Nephron (organoid): Measurements from ENCODE around the gene PPP1R12C.
A peak's percentile ranks its signal among the peaks of the same experiment; 100 is the strongest.
"Not testable (repeated sequence)": the region's sequence is repeated elsewhere in the genome, so short reads cannot be mapped to it uniquely, and the experiment has no call there.

Source experiments
- H3K27ac Mint-ChIP-seq, 3 experiments: 2 replicates each; pipeline ENCODE4 v1.8.0; 2020; ENCODE audit warnings: mixed read lengths in 3 of 3, mild to moderate bottlenecking in 2 of 3, moderate library complexity in 1 of 3
- H3K27me3 Mint-ChIP-seq: 2 replicates; pipeline ENCODE4 v1.8.0; 2021; ENCODE audit warnings: low read depth, mild to moderate bottlenecking, moderate library complexity, mixed read lengths
- H3K36me3 Mint-ChIP-seq: 2 replicates; pipeline ENCODE4 v1.8.0; 2020; ENCODE audit warnings: low read depth, mixed read lengths
- H3K4me1 Mint-ChIP-seq: 2 replicates; pipeline ENCODE4 v1.8.0; 2020; ENCODE audit warnings: mixed read lengths
- H3K4me3 Mint-ChIP-seq, 3 experiments: 2 replicates each; pipeline ENCODE4 v1.8.0; 2020; ENCODE audit warnings: mild to moderate bottlenecking in 3 of 3, mixed read lengths in 3 of 3, moderate library complexity in 2 of 3
- H3K9me3 Mint-ChIP-seq: 2 replicates; pipeline ENCODE4 v1.8.0; 2020; ENCODE audit warnings: mixed read lengths
- TF ChIP-seq, protein P1 (sequence below), 3 experiments: fragments of 200-600 bp; sonication (generic); IDR thresholded peaks; one replicate each; pipeline ENCODE4 v1.5.0; 2021; ENCODE audit warnings: antibody characterized with exemption in 3 of 3; ENCODE audit not compliant: unreplicated experiment in 3 of 3

Gene PPP1R12C

GRCh38 chr19:55156202-55157063 lies 39.0 kb upstream of the PPP1R12C start:
- Mint-ChIP-seq H3K4me3 (peak overlapping the region; percentile 80 to 85 (median 85)), H3K27ac (peak overlapping the region in 2 of 3 experiments; percentile 13 to 69), H3K27me3 (peaks cover 27% of the 10 kb centered on the region), H3K4me1 (peaks cover 31% of the 10 kb centered on the region), H3K36me3 (peaks cover 1% of the 10 kb centered on the region), H3K9me3 (no peaks in the 10 kb centered on the region)
- TF ChIP-seq, protein P1, sequence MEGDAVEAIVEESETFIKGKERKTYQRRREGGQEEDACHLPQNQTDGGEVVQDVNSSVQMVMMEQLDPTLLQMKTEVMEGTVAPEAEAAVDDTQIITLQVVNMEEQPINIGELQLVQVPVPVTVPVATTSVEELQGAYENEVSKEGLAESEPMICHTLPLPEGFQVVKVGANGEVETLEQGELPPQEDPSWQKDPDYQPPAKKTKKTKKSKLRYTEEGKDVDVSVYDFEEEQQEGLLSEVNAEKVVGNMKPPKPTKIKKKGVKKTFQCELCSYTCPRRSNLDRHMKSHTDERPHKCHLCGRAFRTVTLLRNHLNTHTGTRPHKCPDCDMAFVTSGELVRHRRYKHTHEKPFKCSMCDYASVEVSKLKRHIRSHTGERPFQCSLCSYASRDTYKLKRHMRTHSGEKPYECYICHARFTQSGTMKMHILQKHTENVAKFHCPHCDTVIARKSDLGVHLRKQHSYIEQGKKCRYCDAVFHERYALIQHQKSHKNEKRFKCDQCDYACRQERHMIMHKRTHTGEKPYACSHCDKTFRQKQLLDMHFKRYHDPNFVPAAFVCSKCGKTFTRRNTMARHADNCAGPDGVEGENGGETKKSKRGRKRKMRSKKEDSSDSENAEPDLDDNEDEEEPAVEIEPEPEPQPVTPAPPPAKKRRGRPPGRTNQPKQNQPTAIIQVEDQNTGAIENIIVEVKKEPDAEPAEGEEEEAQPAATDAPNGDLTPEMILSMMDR (IDR thresholded peaks at IDR 0.05; ENCODE audit: unreplicated experiment in 3 of 3), result no peak

DNA sequence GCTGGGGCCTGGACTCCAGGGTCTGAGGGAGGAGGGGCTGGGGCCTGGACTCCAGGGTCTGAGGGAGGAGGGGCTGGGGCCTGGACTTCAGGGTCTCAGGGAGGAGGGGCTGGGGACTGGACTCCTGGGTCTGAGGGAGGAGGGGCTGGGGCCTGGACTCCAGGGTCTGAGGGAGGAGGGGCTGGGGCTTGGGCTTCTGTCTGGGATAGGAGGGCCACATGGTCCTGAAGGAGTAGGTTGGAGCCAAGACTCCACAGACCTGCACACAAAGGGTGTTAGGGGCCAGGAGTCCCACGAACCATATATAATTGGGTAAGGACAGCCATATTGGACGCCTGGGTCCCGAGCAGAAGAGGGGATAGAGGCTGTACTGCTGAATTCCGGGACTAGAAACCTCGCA lies 38.3 kb upstream of the PPP1R12C start:
- peaks cover 35% of the 10 kb centered on the region for H3K4me1 Mint-ChIP-seq
- not testable (repeated sequence) for H3K9me3 Mint-ChIP-seq, H3K36me3 Mint-ChIP-seq, H3K27ac Mint-ChIP-seq
- H3K4me3 Mint-ChIP-seq, result peak overlapping the region in 2 of 3 experiments; percentile 80 to 85
- H3K27me3 Mint-ChIP-seq, result peaks cover 33% of the 10 kb centered on the region

- peaks cover 45% of the 10 kb centered on the region for H3K27me3 Mint-ChIP-seq
- no peak overlapping the region for H3K4me3 Mint-ChIP-seq
- no peaks in the 10 kb centered on the region for H3K9me3 Mint-ChIP-seq
- H3K4me1 Mint-ChIP-seq, result peaks cover 48% of the 10 kb centered on the region
- H3K27ac Mint-ChIP-seq, result no peak overlapping the region
- H3K36me3 Mint-ChIP-seq, result peaks cover 3% of the 10 kb centered on the region
- TF ChIP-seq, protein P1 (IDR thresholded peaks at IDR 0.05; ENCODE audit: unreplicated experiment in 3 of 3), result no peak
Observed at GRCh38 chr19:55153652-55154264, 36.3 kb upstream of the PPP1R12C start.

DNA sequence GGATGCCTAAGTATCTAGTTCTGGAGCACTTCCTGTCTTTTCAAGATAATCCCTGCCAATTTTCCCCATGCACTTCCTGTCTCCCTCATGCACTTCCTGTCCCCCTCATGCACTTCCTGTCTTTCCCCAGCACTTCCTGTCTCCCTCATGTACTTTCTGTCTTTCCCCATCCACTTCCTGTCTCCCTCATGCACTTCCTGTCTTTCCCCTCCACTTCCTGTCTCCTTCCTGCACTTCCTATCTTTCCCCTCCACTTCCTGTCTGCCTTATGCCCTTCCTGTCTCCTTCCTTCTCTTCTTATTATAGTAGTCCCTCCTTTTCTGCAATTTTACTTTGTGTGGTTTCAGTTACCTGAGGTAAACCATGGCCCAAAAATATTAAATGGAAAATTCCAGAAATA lies 34.6 kb upstream of the PPP1R12C start:
- Mint-ChIP-seq H3K36me3 (peaks cover 3% of the 10 kb centered on the region), H3K27ac (peak overlapping the region in 1 of 3 experiments; percentile 51), H3K27me3 (peaks cover 53% of the 10 kb centered on the region), H3K4me1 (peaks cover 48% of the 10 kb centered on the region), H3K9me3 (no peaks in the 10 kb centered on the region), H3K4me3 (no peak overlapping the region)
- TF ChIP-seq, protein P1 (IDR thresholded peaks at IDR 0.05; ENCODE audit: unreplicated experiment in 3 of 3), result no peak

- Mint-ChIP-seq H3K4me3 (peak within 1 kb of the TSS; percentile 76 to 97 (median 88)), H3K4me1 (peaks cover 44% of the 10 kb centered on the region), H3K36me3 (peaks cover 3% of the 10 kb centered on the region), H3K27me3 (peaks cover 62% of the 10 kb centered on the region), H3K9me3 (no peaks in the 10 kb centered on the region), H3K27ac (peak within 1 kb of the TSS; percentile 41 to 95 (median 83))
- TF ChIP-seq, protein P1 (IDR thresholded peaks at IDR 0.05; ENCODE audit: unreplicated experiment in 3 of 3), result no peak
Observed at GRCh38 chr19:55149078-55150003, 31.9 kb upstream of the PPP1R12C start, which contains the start of gene TNNT1. Gene TNNT1 (minus strand): TSS chr19:55149206. CDS start chr19:55147157, 2,049 bp downstream.
